Measurements from ENCODE around the gene KRTAP1-3.

Gene KRTAP1-3

GRCh38 chr17:40997361-40997760 is 37.3 kb downstream of the KRTAP1-3 start:
- POLR2A ChIA-PET = no interaction called here
- no peak overlapping the region for H3K27ac ChIP-seq (ENCODE audit: extremely low read depth, low read depth, low read length)
- CTCF ChIA-PET = interaction anchor here (0.7 to 1.0 kb wide), 2 partner anchors 83 to 666 kb away, joined by 3 to 5 read pairs; no protein-coding TSS in a partner anchor

GRCh38 chr17:40996829-40997228 is 37.8 kb downstream of the KRTAP1-3 start:
- no peaks in the 10 kb centered on the region for H3K9me3 ChIP-seq (ENCODE audit: control insufficient read depth, insufficient read depth, low read depth, low read length)
- no peak overlapping the region for H3K4me3 ChIP-seq (ENCODE audit: low read depth, low read length)
- TF ChIP-seq ZNF768 (tag by site-specific recombination; IDR thresholded peaks at IDR 0.05) = no peak
- TF ChIP-seq ZNF654 (tag by site-specific recombination; IDR thresholded peaks at IDR 0.05; ENCODE audit: low read depth) = no peak
- no peak for TF ChIP-seq ZBTB21 (tag by site-specific recombination; IDR thresholded peaks at IDR 0.05)
- TF ChIP-seq ZNF530 (tag by site-specific recombination; IDR thresholded peaks at IDR 0.05; ENCODE audit: low read depth) = no peak
- TF ChIP-seq ZNF488 (tag by site-specific recombination; IDR thresholded peaks at IDR 0.05) = no peak
- no peak for TF ChIP-seq ZBTB1 (tag by site-specific recombination; IDR thresholded peaks at IDR 0.05)
- ChIA-PET CTCF (interaction anchor here (0.7 to 1.0 kb wide), 2 partner anchors 17 to 667 kb away, joined by 3 read pairs; no protein-coding TSS in a partner anchor), POLR2A (no interaction called here)
- no peaks in the 10 kb centered on the region for H3K36me3 ChIP-seq (ENCODE audit: control insufficient read depth in 2 of 2, insufficient read depth in 1 of 2, low read length in 2 of 2)
- H3K4me1 ChIP-seq (ENCODE audit: control insufficient read depth, insufficient read depth, low read length) = no peaks in the 10 kb centered on the region
- H3K27ac ChIP-seq (ENCODE audit: extremely low read depth, low read depth, low read length) = no peak overlapping the region

More at GRCh38 chr17:40997361-40997760, 37.3 kb downstream of the KRTAP1-3 start:
- Histone ChIP-seq H3K9me3 (ENCODE audit: control insufficient read depth, insufficient read depth, low read depth, low read length) (no peaks in the 10 kb centered on the region), H3K36me3 (ENCODE audit: control insufficient read depth in 2 of 2, insufficient read depth in 1 of 2, low read length in 2 of 2) (no peaks in the 10 kb centered on the region), H3K4me3 (ENCODE audit: low read depth, low read length) (no peak overlapping the region), H3K4me1 (ENCODE audit: control insufficient read depth, insufficient read depth, low read length) (no peaks in the 10 kb centered on the region)
- TF ChIP-seq YY2 (tag by site-specific recombination; IDR thresholded peaks at IDR 0.05) = no peak
- TF ChIP-seq ZXDB (tag by site-specific recombination; IDR thresholded peaks at IDR 0.05) = no peak
- TF ChIP-seq GLI2 (tag by site-specific recombination; IDR thresholded peaks at IDR 0.05; ENCODE audit: borderline replicate concordance, low read depth) = no peak
- no peak for TF ChIP-seq ZNF544 (tag by site-specific recombination; IDR thresholded peaks at IDR 0.05)
- no peak for TF ChIP-seq TCF7L2 (IDR thresholded peaks at IDR 0.05; ENCODE audit: borderline replicate concordance, low read depth, low read length)
- TF ChIP-seq ZNF18 (tag by site-specific recombination; IDR thresholded peaks at IDR 0.05) = no peak
- TF ChIP-seq ZFHX2 (tag by site-specific recombination; conservative IDR thresholded peaks at IDR 0.05) = no peak
- TF ChIP-seq ZNF747 (tag by site-specific recombination; IDR thresholded peaks at IDR 0.05) = no peak
- no peak for TF ChIP-seq ZFP69B (tag by site-specific recombination; IDR thresholded peaks at IDR 0.05)
- no peak for TF ChIP-seq ZNF692 (tag by site-specific recombination; IDR thresholded peaks at IDR 0.05)
- TF ChIP-seq ZNF362 (tag by site-specific recombination; IDR thresholded peaks at IDR 0.05) = no peak
- no peak for TF ChIP-seq HIC1 (tag by site-specific recombination; IDR thresholded peaks at IDR 0.05)
- no peak for TF ChIP-seq ZNF626 (tag by site-specific recombination; IDR thresholded peaks at IDR 0.05)

Data from HEK293 (cell line).